Naive thymus-derived CD8-positive, alpha-beta T cell (primary cell): ENCODE measurements around the gene FAM200B. TPM values are rescaled to one million over a fixed set of nuclear protein-coding genes. Genes with fewer than 3 reads are reported as not detected.

Source experiments
- ATAC-seq, 2 donors: fragments of 150-1000 bp; cut with Tn5 transposase in 1 of 2; sonication (Bioruptor Pico), chemical (Tn5 transposase) in 1 of 2; 1 replicate in 1 of 2; 2 replicates in 1 of 2; pipeline ENCODE4 v1.10.0; 2021; ENCODE audit warnings: mild to moderate bottlenecking in 2 of 2, moderate library complexity in 2 of 2
- POLR2A ChIA-PET: fragments of 350-600 bp; sonication (Branson Sonifier 250); formaldehyde crosslinking; loops from one replicate; lab custom pipeline; 2021; ENCODE audit warnings: antibody characterized with exemption; lab: Charles Lee
- DNase-seq, 10 donors: peaks; one replicate each; pipeline versions ENCODE4 v3.0.0 to v3.0.0-alpha.2; 2020 to 2022
- H3K27ac Mint-ChIP-seq, 10 donors: one replicate each; pipeline ENCODE4 v1.8.0; 2020 to 2022; ENCODE audit warnings: mild to moderate bottlenecking in 10 of 10, mixed read lengths in 10 of 10, moderate library complexity in 4 of 10, inconsistent platforms in 1 of 10
- H3K27me3 Mint-ChIP-seq, 5 donors: one replicate each; pipeline ENCODE4 v1.8.0; 2021 to 2022; ENCODE audit warnings: mixed read lengths in 5 of 5
- H3K36me3 Mint-ChIP-seq, 3 donors: one replicate each; pipeline ENCODE4 v1.8.0; 2020 to 2022; ENCODE audit warnings: mixed read lengths in 3 of 3, mild to moderate bottlenecking in 2 of 3, inconsistent platforms in 1 of 3
- H3K4me1 Mint-ChIP-seq, 4 donors: one replicate each; pipeline ENCODE4 v1.8.0; 2021 to 2022; ENCODE audit warnings: mixed read lengths in 4 of 4
- H3K4me3 Mint-ChIP-seq, 10 donors: one replicate each; pipeline ENCODE4 v1.8.0; 2020 to 2022; ENCODE audit warnings: mild to moderate bottlenecking in 10 of 10, mixed read lengths in 10 of 10, moderate library complexity in 6 of 10, inconsistent platforms in 1 of 10
- H3K9me3 Mint-ChIP-seq, 9 donors: one replicate each; pipeline ENCODE4 v1.8.0; 2020 to 2022; ENCODE audit warnings: mixed read lengths in 9 of 9, mild to moderate bottlenecking in 3 of 9, inconsistent platforms in 1 of 9, moderate library complexity in 1 of 9
- polyA plus RNA-seq, 3 donors: library from polyadenylated mRNA; unstranded; fragments of 300-500 nt; fragmentation: Illumina TruSeq; gene quantifications; one replicate each; pipeline ENCODE4 v1.2.3, GENCODE V29; 2021
- total RNA-seq, 8 experiments: library from RNA in 2 of 8; stranded (reverse) in 2 of 8; gene quantifications; one replicate each; pipeline ENCODE4 v1.2.3 and lab custom pipeline; 2021 to 2026

The FAM200B gene
- total and polyA plus RNA-seq, 5 experiments from 2014 or later: 31.0 to 92.0 (median 80.6) TPM

GRCh38 chr4:15655223-15656037 is 26.2 kb upstream of the FAM200B start, which contains the start of gene FBXL5:
FBXL5 (minus strand) TSS chr4:15655357; CDS start chr4:15655287, 70 bp downstream.
- no peaks in the 10 kb centered on the region for H3K36me3 Mint-ChIP-seq
- POLR2A ChIA-PET: interaction anchor here (0.6 to 2.6 kb wide), 13 partner anchors 8 to 1958 kb away, joined by 3 to 37 read pairs (median 4); partner anchors contain the start of genes CPEB2, FAM200B and FGFBP2
- H3K27me3 Mint-ChIP-seq: no peaks in the 10 kb centered on the region
- peak; percentile 80 to 81 for ATAC-seq
- H3K4me1 Mint-ChIP-seq: peaks cover 13 to 48% (median 46%) of the 10 kb centered on the region in 4 donors
- H3K4me3 Mint-ChIP-seq: peak within 1 kb of the TSS; percentile 92 to 99 (median 97)
- H3K27ac Mint-ChIP-seq: peak within 1 kb of the TSS; percentile 94 to 99 (median 98)
- peaks cover 0 to 1% (median 0%) of the 10 kb centered on the region in 9 donors for H3K9me3 Mint-ChIP-seq
- DNase-seq: peak; percentile 74 to 92 (median 84)

GRCh38 chr4:15656038-15656470 is 25.6 kb upstream of the FAM200B start:
- POLR2A ChIA-PET: interaction anchor here (0.6 to 2.6 kb wide), 13 partner anchors 8 to 1958 kb away, joined by 3 to 37 read pairs (median 5); partner anchors contain the start of genes CPEB2, FAM200B and FGFBP2
- ATAC-seq: no peak
- Mint-ChIP-seq H3K4me3 (peak overlapping the region; percentile 87 to 99 (median 92)), H3K27me3 (no peaks in the 10 kb centered on the region), H3K27ac (peak overlapping the region; percentile 94 to 99 (median 97)), H3K36me3 (no peaks in the 10 kb centered on the region), H3K9me3 (peaks cover 0 to 1% (median 0%) of the 10 kb centered on the region in 9 donors), H3K4me1 (peaks cover 10 to 41% (median 41%) of the 10 kb centered on the region in 4 donors)
- DNase-seq: no peak

- H3K4me3 Mint-ChIP-seq: peak overlapping the region in 4 of 10 donors; percentile 11 to 69 (median 44)
- DNase-seq (no peak), ATAC-seq (no peak)
- H3K9me3 Mint-ChIP-seq: peaks cover 0 to 1% (median 0%) of the 10 kb centered on the region in 9 donors
- POLR2A ChIA-PET: interaction anchor here (1.1 to 1.6 kb wide), 2 partner anchors 25 to 655 kb away, joined by 3 to 5 read pairs; partner anchors contain the start of gene FAM200B
- no peaks in the 10 kb centered on the region for H3K27me3 Mint-ChIP-seq
- H3K4me1 Mint-ChIP-seq: peaks cover 5 to 30% (median 28%) of the 10 kb centered on the region in 4 donors
- H3K27ac Mint-ChIP-seq: peak overlapping the region in 3 of 10 donors; percentile 11 to 94 (median 55)
- no peaks in the 10 kb centered on the region for H3K36me3 Mint-ChIP-seq
These were observed 24.3 kb upstream of the FAM200B start for GRCh38 chr4:15657366-15657765.

- peak overlapping the region in 1 of 10 donors; percentile 20 for H3K27ac Mint-ChIP-seq
- DNase-seq: no peak
- H3K36me3 Mint-ChIP-seq: no peaks in the 10 kb centered on the region
- ATAC-seq: no peak
- H3K27me3 Mint-ChIP-seq: no peaks in the 10 kb centered on the region
- no peak overlapping the region for H3K4me3 Mint-ChIP-seq
- peaks cover 0 to 1% (median 0%) of the 10 kb centered on the region in 9 donors for H3K9me3 Mint-ChIP-seq
- H3K4me1 Mint-ChIP-seq: peaks cover 5 to 21% (median 19%) of the 10 kb centered on the region in 4 donors
- POLR2A ChIA-PET: no interaction called here
These were observed 23.4 kb upstream of the FAM200B start for GRCh38 chr4:15658136-15658770.

GRCh38 chr4:15658781-15659180 is 22.8 kb upstream of the FAM200B start:
- no peak overlapping the region for H3K4me3 Mint-ChIP-seq
- ATAC-seq: no peak
- no peaks in the 10 kb centered on the region for H3K36me3 Mint-ChIP-seq
- peaks cover under 1 to 16% (median 14%) of the 10 kb centered on the region in 4 donors for H3K4me1 Mint-ChIP-seq
- H3K27ac Mint-ChIP-seq: no peak overlapping the region
- H3K27me3 Mint-ChIP-seq: no peaks in the 10 kb centered on the region
- no peak for DNase-seq
- POLR2A ChIA-PET: no interaction called here
- H3K9me3 Mint-ChIP-seq: peaks cover 0 to 1% (median 0%) of the 10 kb centered on the region in 9 donors

- Mint-ChIP-seq H3K9me3 (peaks cover 0 to 1% (median 0%) of the 10 kb centered on the region in 9 donors), H3K4me3 (no peak overlapping the region)
- no peak for ATAC-seq
These were observed 21.7 kb upstream of the FAM200B start for GRCh38 chr4:15659768-15660570.

GRCh38 chr4:15665753-15666365 is 15.8 kb upstream of the FAM200B start:
- no peak for DNase-seq
- Mint-ChIP-seq H3K4me1 (peaks cover 0 to 6% (median 0%) of the 10 kb centered on the region in 4 donors), H3K9me3 (no peaks in the 10 kb centered on the region), H3K36me3 (no peaks in the 10 kb centered on the region), H3K4me3 (no peak overlapping the region), H3K27ac (no peak overlapping the region), H3K27me3 (no peaks in the 10 kb centered on the region)
- no peak for ATAC-seq
- POLR2A ChIA-PET: interaction anchor here (0.9 kb wide), 1 partner anchor 9 kb away, joined by 3 read pairs; no protein-coding TSS in a partner anchor

More at GRCh38 chr4:15659768-15660570, 21.7 kb upstream of the FAM200B start:
- H3K36me3 Mint-ChIP-seq: no peaks in the 10 kb centered on the region
- H3K4me1 Mint-ChIP-seq: peaks cover 0 to 8% (median 7%) of the 10 kb centered on the region in 4 donors
- H3K27ac Mint-ChIP-seq: peak overlapping the region in 1 of 10 donors; percentile 38
- POLR2A ChIA-PET: no interaction called here
- H3K27me3 Mint-ChIP-seq: no peaks in the 10 kb centered on the region
- no peak for DNase-seq

GRCh38 chr4:15667006-15667405 is 14.6 kb upstream of the FAM200B start:
- POLR2A ChIA-PET: interaction anchor here (0.9 kb wide), 1 partner anchor 11 kb away, joined by 5 read pairs; the partner anchor contains the start of gene FBXL5
- ATAC-seq (no peak), DNase-seq (no peak)
- no peaks in the 10 kb centered on the region for H3K36me3 Mint-ChIP-seq
- no peak overlapping the region for H3K4me3 Mint-ChIP-seq
- H3K9me3 Mint-ChIP-seq: no peaks in the 10 kb centered on the region
- no peaks in the 10 kb centered on the region for H3K27me3 Mint-ChIP-seq
- H3K4me1 Mint-ChIP-seq: peaks cover 0 to 6% (median 0%) of the 10 kb centered on the region in 4 donors
- peak overlapping the region in 1 of 10 donors; percentile 18 for H3K27ac Mint-ChIP-seq

- DNase-seq (no peak), ATAC-seq (no peak)
- Mint-ChIP-seq H3K9me3 (no peaks in the 10 kb centered on the region), H3K27ac (no peak overlapping the region), H3K27me3 (no peaks in the 10 kb centered on the region), H3K36me3 (no peaks in the 10 kb centered on the region), H3K4me1 (peaks cover 0 to 7% (median 0%) of the 10 kb centered on the region in 4 donors), H3K4me3 (no peak overlapping the region)
- POLR2A ChIA-PET: interaction anchor here (1.0 kb wide), 1 partner anchor 14 kb away, joined by 3 read pairs; no protein-coding TSS in a partner anchor
These were observed 12.8 kb upstream of the FAM200B start for GRCh38 chr4:15668566-15669435.

- Mint-ChIP-seq H3K27ac (no peak overlapping the region), H3K27me3 (no peaks in the 10 kb centered on the region), H3K4me3 (no peak overlapping the region), H3K9me3 (no peaks in the 10 kb centered on the region), H3K36me3 (no peaks in the 10 kb centered on the region), H3K4me1 (peaks cover 0 to 17% (median 0%) of the 10 kb centered on the region in 4 donors)
- POLR2A ChIA-PET: interaction anchor here (1.1 kb wide), 1 partner anchor 15 kb away, joined by 3 read pairs; the partner anchor contains the start of gene FBXL5
- DNase-seq: no peak
- no peak for ATAC-seq
These were observed 11.1 kb upstream of the FAM200B start for GRCh38 chr4:15670576-15670975.

GRCh38 chr4:15672101-15672500 is 9.5 kb upstream of the FAM200B start:
- Mint-ChIP-seq H3K9me3 (no peaks in the 10 kb centered on the region), H3K36me3 (no peaks in the 10 kb centered on the region), H3K4me1 (peaks cover 0 to 15% (median 0%) of the 10 kb centered on the region in 4 donors), H3K27ac (no peak overlapping the region), H3K4me3 (no peak overlapping the region), H3K27me3 (no peaks in the 10 kb centered on the region)
- POLR2A ChIA-PET: no interaction called here
- ATAC-seq: no peak
- no peak for DNase-seq
